Hepatocyte (in vitro differentiated cells): ENCODE data around the gene MASP2. TPM values are rescaled to one million over a fixed set of nuclear protein-coding genes. Genes with fewer than 3 reads are reported as not detected.
"Not testable (repeated sequence)": the region's sequence is repeated elsewhere in the genome, so short reads cannot be mapped to it uniquely, and the experiment has no call there.

ENCODE experiments used
- DNase-seq: peaks from one replicate; pipeline ENCODE4 v3.0.0-alpha.2; 2016; ENCODE audit warnings: low spot score
- H2AFZ ChIP-seq: fragments of 200-600 bp; sonication (generic); 2 replicates; pipeline ENCODE4 v1.6.0; 2016; ENCODE audit warnings: antibody characterized with exemption, mild to moderate bottlenecking
- H3K27ac ChIP-seq: fragments of 200-600 bp; sonication (generic); 2 replicates; pipeline ENCODE4 v1.5.1; 2016; ENCODE audit warnings: mild to moderate bottlenecking
- H3K27me3 ChIP-seq: fragments of 200-600 bp; sonication (generic); 2 replicates; pipeline ENCODE4 v1.6.1; 2016
- H3K36me3 ChIP-seq: fragments of 200-600 bp; sonication (generic); replicated peaks from 2 replicates; pipeline ENCODE4 v1.5.1; 2016; ENCODE audit warnings: low read depth; ENCODE audit not compliant: insufficient read depth
- H3K4me1 ChIP-seq: fragments of 200-600 bp; sonication (generic); 2 replicates; pipeline ENCODE4 v1.5.1; 2016; ENCODE audit warnings: mild to moderate bottlenecking, moderate library complexity; ENCODE audit not compliant: insufficient read depth
- H3K4me2 ChIP-seq: fragments of 200-600 bp; sonication (generic); 2 replicates; pipeline ENCODE4 v1.6.0; 2016
- H3K4me3 ChIP-seq: fragments of 200-600 bp; sonication (generic); 2 replicates; pipeline ENCODE4 v1.5.1; 2016; ENCODE audit warnings: mild to moderate bottlenecking
- H3K79me2 ChIP-seq: fragments of 200-600 bp; sonication (generic); 2 replicates; pipeline ENCODE4 v1.6.0; 2017; ENCODE audit warnings: mild to moderate bottlenecking
- H3K9me2 ChIP-seq: fragments of 200-600 bp; sonication (generic); replicated peaks from 2 replicates; pipeline ENCODE4 v1.6.0; 2017; ENCODE audit warnings: mild to moderate bottlenecking; ENCODE audit not compliant: insufficient read depth
- H3K9me3 ChIP-seq: fragments of 200-600 bp; sonication (generic); 2 replicates; pipeline ENCODE4 v1.5.1; 2016; ENCODE audit warnings: low read depth, mild to moderate bottlenecking
- H4K20me1 ChIP-seq: fragments of 200-600 bp; sonication (generic); 2 replicates; pipeline ENCODE4 v1.6.0; 2016; ENCODE audit warnings: mild to moderate bottlenecking; ENCODE audit not compliant: insufficient read depth, poor library complexity, severe bottlenecking
- EZH2 ChIP-seq: fragments of 200-600 bp; sonication (generic); IDR thresholded peaks from 2 replicates; pipeline ENCODE4 v1.6.1; 2016; ENCODE audit warnings: antibody characterized with exemption, mild to moderate bottlenecking, borderline replicate concordance
- EZH2phosphoT487 ChIP-seq: fragments of 200-600 bp; sonication (generic); IDR thresholded peaks from one replicate; pipeline ENCODE4 v1.6.1; 2018; ENCODE audit warnings: antibody characterized with exemption, mild to moderate bottlenecking, low read depth, moderate library complexity; ENCODE audit not compliant: unreplicated experiment, severe bottlenecking
- WGBS: methylation state at CpG from one replicate; pipeline ENCODE4 v1.1.6; 2016; ENCODE audit warnings: low lambda C conversion rate; ENCODE audit errors: missing lambda C conversion rate; 5-methylcytosine and 5-hydroxymethylcytosine counted together
- polyA plus RNA-seq: library from polyadenylated mRNA; unstranded; fragments of >200 nt; fragmentation: Nextera tagmentation; extraction: Ambion mirVana; gene quantifications from 2 replicates; pipeline ENCODE4 v1.2.1, GENCODE V29; 2016
- total RNA-seq: library from RNA; depleted of rRNA; stranded (reverse); fragments of >200 nt; gene quantifications from 2 replicates; pipeline ENCODE4 v1.2.3, GENCODE V29; 2014
- TF ChIP-seq, protein P1 (sequence below): fragments of 200-600 bp; sonication (generic); IDR thresholded peaks from 2 replicates; pipeline ENCODE4 v1.5.1; 2016; ENCODE audit warnings: antibody characterized with exemption, mild to moderate bottlenecking; ENCODE audit not compliant: poor library complexity

MASP2 gene
- total and polyA plus RNA-seq, 2 experiments from 2014 or later: 3.3 to 16.6 TPM

DNA sequence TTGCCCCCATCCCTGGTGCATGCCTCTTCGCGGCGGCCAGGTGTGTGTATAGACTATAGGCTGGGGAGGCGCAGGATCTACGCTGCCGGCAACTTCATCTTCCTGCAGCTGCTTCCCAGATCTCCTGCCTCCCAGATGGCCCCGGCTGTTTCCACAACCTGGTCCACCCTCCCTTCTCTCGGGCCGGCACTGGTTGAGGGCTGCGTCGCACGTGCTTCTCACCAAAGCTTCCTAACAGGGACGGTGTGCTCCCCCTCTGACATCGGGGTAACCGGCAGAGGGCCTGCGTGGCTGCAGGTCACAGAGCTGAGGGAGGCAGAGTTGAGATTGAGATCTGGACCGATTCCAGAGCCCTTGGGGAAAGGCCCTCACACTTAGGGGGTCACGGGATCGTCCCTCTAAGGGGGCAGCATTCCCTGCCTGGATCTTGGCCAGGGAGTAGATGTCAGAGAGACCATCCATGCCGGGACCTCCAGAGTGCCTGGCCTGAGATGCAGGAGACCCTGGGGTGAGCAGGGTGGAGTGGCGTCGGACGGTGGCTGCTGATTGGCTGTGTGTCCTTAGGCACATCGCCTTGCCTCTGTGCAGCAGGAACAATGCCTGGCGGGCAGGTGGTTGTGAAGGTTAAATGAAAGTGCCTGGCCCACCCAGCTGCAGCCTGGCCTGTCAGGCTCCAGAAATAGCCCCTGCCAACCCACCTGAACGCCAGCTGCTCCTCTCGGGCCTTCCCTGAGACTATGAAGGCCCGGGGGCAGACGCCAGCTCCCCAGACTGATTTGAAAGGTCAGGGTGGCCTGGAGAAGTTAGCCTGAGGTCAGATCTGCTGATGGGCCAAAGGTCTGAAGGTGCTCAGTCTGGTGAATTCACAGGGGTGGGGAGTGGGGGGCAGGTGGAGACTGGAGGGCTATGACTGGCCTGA is 6.1 kb upstream of the MASP2 start:
- Histone ChIP-seq H3K4me1 (no peaks in the 10 kb centered on the region), H3K9me2 (no peaks in the 10 kb centered on the region), H3K36me3 (no peaks in the 10 kb centered on the region), H4K20me1 (no peaks in the 10 kb centered on the region), H2AFZ (no peak overlapping the region), H3K4me2 (no peak overlapping the region), H3K27ac (no peak overlapping the region), H3K27me3 (no peaks in the 10 kb centered on the region), H3K4me3 (no peak overlapping the region), H3K9me3 (no peaks in the 10 kb centered on the region), H3K79me2 (no peaks in the 10 kb centered on the region)
- TF ChIP-seq, protein P1, sequence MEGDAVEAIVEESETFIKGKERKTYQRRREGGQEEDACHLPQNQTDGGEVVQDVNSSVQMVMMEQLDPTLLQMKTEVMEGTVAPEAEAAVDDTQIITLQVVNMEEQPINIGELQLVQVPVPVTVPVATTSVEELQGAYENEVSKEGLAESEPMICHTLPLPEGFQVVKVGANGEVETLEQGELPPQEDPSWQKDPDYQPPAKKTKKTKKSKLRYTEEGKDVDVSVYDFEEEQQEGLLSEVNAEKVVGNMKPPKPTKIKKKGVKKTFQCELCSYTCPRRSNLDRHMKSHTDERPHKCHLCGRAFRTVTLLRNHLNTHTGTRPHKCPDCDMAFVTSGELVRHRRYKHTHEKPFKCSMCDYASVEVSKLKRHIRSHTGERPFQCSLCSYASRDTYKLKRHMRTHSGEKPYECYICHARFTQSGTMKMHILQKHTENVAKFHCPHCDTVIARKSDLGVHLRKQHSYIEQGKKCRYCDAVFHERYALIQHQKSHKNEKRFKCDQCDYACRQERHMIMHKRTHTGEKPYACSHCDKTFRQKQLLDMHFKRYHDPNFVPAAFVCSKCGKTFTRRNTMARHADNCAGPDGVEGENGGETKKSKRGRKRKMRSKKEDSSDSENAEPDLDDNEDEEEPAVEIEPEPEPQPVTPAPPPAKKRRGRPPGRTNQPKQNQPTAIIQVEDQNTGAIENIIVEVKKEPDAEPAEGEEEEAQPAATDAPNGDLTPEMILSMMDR: no peak
- no peak for TF ChIP-seq EZH2phosphoT487
- TF ChIP-seq EZH2: no peak
- 72% methylated on average over 29 of the region's 29 CpGs for WGBS
- DNase-seq: no peak

DNA sequence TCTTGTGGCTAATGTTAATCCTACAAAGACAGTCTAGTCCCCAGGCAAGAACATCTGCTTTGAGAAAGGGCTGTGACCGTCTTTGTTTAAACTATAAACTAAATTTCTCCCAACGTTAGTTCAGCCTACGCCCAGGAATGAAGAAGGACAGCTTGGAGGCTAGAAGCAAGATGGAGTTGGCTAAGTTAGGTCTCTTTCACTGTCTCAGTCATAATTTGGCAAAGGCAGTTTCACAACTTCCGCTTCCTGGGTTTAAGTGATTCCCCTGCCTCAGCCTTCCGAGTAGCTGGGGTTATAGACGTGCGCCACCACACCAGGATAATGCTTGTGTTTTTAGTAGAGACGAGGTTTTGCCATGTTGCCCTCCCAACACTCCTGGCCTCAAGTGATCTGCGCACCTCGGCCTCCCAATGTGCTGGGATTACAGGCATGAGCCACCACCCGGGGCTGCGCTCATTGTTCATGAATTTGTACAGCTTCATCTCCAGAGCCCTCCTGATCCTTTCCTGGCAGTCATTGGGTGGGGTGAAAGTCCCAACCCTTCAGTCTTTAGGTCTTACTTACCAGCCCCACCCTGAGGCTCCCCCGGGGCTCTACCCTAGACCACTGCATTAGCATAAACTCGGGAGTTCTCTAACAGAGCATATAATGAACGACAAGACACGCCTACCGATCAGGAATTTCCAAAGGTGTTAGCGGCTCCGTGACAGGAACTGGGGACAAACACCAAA is 4.9 kb upstream of the MASP2 start:
- Histone ChIP-seq H3K9me2 (no peaks in the 10 kb centered on the region), H4K20me1 (no peaks in the 10 kb centered on the region), H2AFZ (no peak overlapping the region), H3K27me3 (no peaks in the 10 kb centered on the region), H3K36me3 (no peaks in the 10 kb centered on the region), H3K4me1 (no peaks in the 10 kb centered on the region), H3K9me3 (no peaks in the 10 kb centered on the region), H3K4me3 (no peak overlapping the region), H3K27ac (no peak overlapping the region), H3K4me2 (no peak overlapping the region), H3K79me2 (no peaks in the 10 kb centered on the region)
- no peak for DNase-seq
- TF ChIP-seq, protein P1: no peak
- no peak for TF ChIP-seq EZH2
- no peak for TF ChIP-seq EZH2phosphoT487
- WGBS: 56% methylated on average over 19 of the region's 19 CpGs

- 89% methylated on average over 10 of the region's 10 CpGs for WGBS
- not testable (repeated sequence) for H3K27ac ChIP-seq, H3K9me2 ChIP-seq, H2AFZ ChIP-seq, H3K79me2 ChIP-seq, H3K4me3 ChIP-seq, H3K4me2 ChIP-seq, H3K27me3 ChIP-seq, H4K20me1 ChIP-seq, H3K36me3 ChIP-seq, H3K4me1 ChIP-seq, H3K9me3 ChIP-seq, DNase-seq
Observed at GRCh38 chr1:11051121-11051520, 4.1 kb upstream of the MASP2 start.

- Histone ChIP-seq H3K27ac (no peak overlapping the region), H3K27me3 (no peaks in the 10 kb centered on the region), H3K9me3 (no peaks in the 10 kb centered on the region), H3K36me3 (no peaks in the 10 kb centered on the region), H3K4me1 (no peaks in the 10 kb centered on the region), H4K20me1 (no peaks in the 10 kb centered on the region), H2AFZ (no peak overlapping the region), H3K79me2 (no peaks in the 10 kb centered on the region), H3K4me3 (no peak overlapping the region), H3K4me2 (no peak overlapping the region), H3K9me2 (no peaks in the 10 kb centered on the region)
- TF ChIP-seq, protein P1: no peak
- TF ChIP-seq EZH2: no peak
- DNase-seq: no peak
- 93% methylated on average over 8 of the region's 8 CpGs for WGBS
Observed at GRCh38 chr1:11046270-11046566, 821 bp downstream of the MASP2 start.
